Testis (tissue), 3 donors: ENCODE results near the gene BCCIP. TPM values are rescaled to one million over a fixed set of nuclear protein-coding genes. Genes with fewer than 3 reads are reported as not detected.

ENCODE experiments used
- DNase-seq: peaks from one replicate; pipeline ENCODE4 v3.0.0-alpha.2; 2019
- H3K27ac ChIP-seq, 2 donors: fragments of 200-600 bp; sonication (generic); one replicate each; pipeline ENCODE4 v1.5.1; 2019
- H3K27me3 ChIP-seq: fragments of 200-600 bp; sonication (generic); one replicate; pipeline ENCODE4 v1.5.1; 2019
- H3K36me3 ChIP-seq: fragments of 200-600 bp; sonication (generic); one replicate; pipeline ENCODE4 v1.5.1; 2017; ENCODE audit warnings: low read depth; ENCODE audit errors: missing control alignments
- H3K4me1 ChIP-seq: fragments of 200-600 bp; sonication (generic); one replicate; pipeline ENCODE4 v1.5.1; 2019
- H3K4me3 ChIP-seq, 2 donors: fragments of 200-600 bp; sonication (generic); one replicate each; pipeline ENCODE4 v1.5.1; 2017 to 2019
- H3K9me3 ChIP-seq: fragments of 200-600 bp; sonication (generic); one replicate; pipeline ENCODE4 v1.5.1; 2017
- CTCF ChIP-seq, 3 experiments: fragments of 450-650 bp in 2 of 3; fragments of 200-600 bp in 1 of 3; sonication (generic) in 1 of 3; IDR thresholded peaks; one replicate each; pipeline ENCODE4 v1.5.1; 2016 to 2019; ENCODE audit warnings: antibody characterized with exemption in 3 of 3, mild to moderate bottlenecking in 2 of 3, moderate library complexity in 1 of 3
- POLR2A ChIP-seq: fragments of 450-650 bp; IDR thresholded peaks from one replicate; pipeline ENCODE4 v1.6.1; 2017; ENCODE audit warnings: antibody characterized with exemption, mild to moderate bottlenecking, moderate library complexity
- WGBS, 2 donors: methylation state at CpG; one replicate each; pipeline ENCODE4 v1.1.5; 2018; 5-methylcytosine and 5-hydroxymethylcytosine counted together
- intact Hi-C: fragments of 100-400 bp; cut with DNase I; formaldehyde crosslinking; loops from one replicate; pipeline ENCODE4 v1.15.1; 2023; ENCODE audit warnings: low total_unique reads
- polyA plus RNA-seq: library from polyadenylated mRNA; stranded (reverse); fragments of 350-450 nt; fragmentation: Illumina TruSeq; extraction: RNeasy Lipid Tissue Mini Kit (QIAGEN cat#74804); gene quantifications from one replicate; pipeline ENCODE4 v1.2.3, GENCODE V29; 2014; ENCODE audit warnings: low read depth, low replicate concordance; ENCODE audit not compliant: insufficient read depth
- total RNA-seq, 2 donors: library from RNA; depleted of rRNA; stranded (reverse); fragments of >200 nt; gene quantifications; one replicate each; pipeline ENCODE4 v1.2.3, GENCODE V29; 2016

The BCCIP gene
- total and polyA plus RNA-seq, 3 donors from 2014 or later = 59.8 to 81.9 (median 63.9) TPM

GRCh38 chr10:125848371-125848770 is 25.0 kb downstream of the BCCIP start:
- Histone ChIP-seq H3K27ac (no peak overlapping the region), H3K27me3 (no peaks in the 10 kb centered on the region), H3K4me1 (peaks cover 36% of the 10 kb centered on the region), H3K4me3 (no peak overlapping the region), H3K36me3 (no peaks in the 10 kb centered on the region), H3K9me3 (no peaks in the 10 kb centered on the region)
- TF ChIP-seq POLR2A = no peak
- TF ChIP-seq CTCF (IDR thresholded peaks at IDR 0.05) = no peak
- no peak for DNase-seq
- intact Hi-C loops = no loop called here
- WGBS, 2 donors = 71 to 83% methylated on average over 2 of the region's 2 CpGs

GRCh38 chr10:125848857-125849256 is 25.5 kb downstream of the BCCIP start:
- no peaks in the 10 kb centered on the region for H3K9me3 ChIP-seq
- H3K4me1 ChIP-seq = peaks cover 32% of the 10 kb centered on the region
- H3K27me3 ChIP-seq = no peaks in the 10 kb centered on the region
- TF ChIP-seq CTCF (IDR thresholded peaks at IDR 0.05) = no peak
- TF ChIP-seq POLR2A = no peak
- no peak for DNase-seq
- 78 to 83% methylated on average over 2 of the region's 2 CpGs for WGBS, 2 donors
- no peak overlapping the region for H3K4me3 ChIP-seq
- no peak overlapping the region for H3K27ac ChIP-seq
- no peaks in the 10 kb centered on the region for H3K36me3 ChIP-seq
- intact Hi-C loops = no loop called here

- Histone ChIP-seq H3K4me1 (peaks cover 26% of the 10 kb centered on the region), H3K36me3 (no peaks in the 10 kb centered on the region), H3K27ac (no peak overlapping the region), H3K9me3 (no peaks in the 10 kb centered on the region), H3K27me3 (no peaks in the 10 kb centered on the region), H3K4me3 (no peak overlapping the region)
- intact Hi-C loops = no loop called here
- 62 to 65% methylated on average over 6 to 7 of the region's 7 CpGs for WGBS, 2 donors
- TF ChIP-seq POLR2A (no peak), CTCF (IDR thresholded peaks at IDR 0.05) (peak in 1 of 3 experiments; percentile 19)
- peak; percentile 33 for DNase-seq
Measured at GRCh38 chr10:125849448-125849847, 26.1 kb downstream of the BCCIP start.

DNA sequence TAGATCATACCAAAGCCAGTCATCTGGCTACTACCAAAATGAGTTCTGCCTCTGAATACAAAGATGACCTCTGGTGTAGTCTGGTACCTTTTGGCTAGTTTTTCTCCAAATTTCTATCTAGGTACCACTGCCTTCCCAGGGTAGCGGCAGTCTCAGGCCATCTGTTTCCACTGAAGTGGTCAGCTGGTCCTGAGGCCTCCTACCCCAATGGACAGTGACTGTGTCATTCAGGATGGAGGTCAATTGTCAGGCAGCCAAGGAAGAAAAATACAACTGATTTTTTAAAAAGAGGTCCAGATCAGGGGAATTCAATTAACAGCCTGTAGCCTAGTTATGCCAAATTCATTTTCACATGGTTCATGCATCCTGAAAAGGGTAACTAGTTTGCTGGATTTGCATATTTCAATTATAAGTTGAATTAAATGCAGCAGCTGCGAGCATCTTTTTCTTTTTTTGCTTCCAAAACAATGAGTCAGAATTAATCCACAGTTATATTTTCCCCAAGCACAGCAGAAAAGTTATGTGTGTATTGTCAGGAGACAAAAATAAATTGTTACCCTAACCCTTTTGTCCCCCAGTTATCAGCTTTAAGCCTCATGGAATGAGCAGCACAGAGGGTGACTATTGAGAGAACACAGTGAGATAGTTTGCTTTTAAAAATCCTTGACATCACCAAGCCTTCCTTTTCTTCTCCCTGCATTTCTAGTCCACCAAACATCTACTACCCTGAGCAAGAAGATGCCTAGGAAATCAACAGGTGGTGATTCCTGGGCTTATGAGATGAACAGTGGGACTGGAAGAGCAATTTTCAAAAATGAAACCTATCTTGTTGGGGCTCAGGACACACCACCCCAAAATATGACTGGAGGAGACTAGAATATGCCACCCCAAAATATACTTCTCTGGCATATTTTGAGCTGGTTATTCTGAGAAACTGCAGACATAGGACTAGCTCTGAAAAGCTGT is 27.7 kb downstream of the BCCIP start:
- no peak for DNase-seq
- Histone ChIP-seq H3K4me1 (peaks cover 11% of the 10 kb centered on the region), H3K27ac (no peak overlapping the region), H3K36me3 (no peaks in the 10 kb centered on the region), H3K4me3 (no peak overlapping the region), H3K9me3 (no peaks in the 10 kb centered on the region), H3K27me3 (no peaks in the 10 kb centered on the region)
- TF ChIP-seq CTCF (IDR thresholded peaks at IDR 0.05) (no peak), POLR2A (no peak)
- WGBS, 2 donors = 68 to 72% methylated on average over 2 of the region's 2 CpGs
- intact Hi-C loops = no loop called here

GRCh38 chr10:125852487-125852886 is 29.1 kb downstream of the BCCIP start:
- H3K27me3 ChIP-seq = no peaks in the 10 kb centered on the region
- H3K4me1 ChIP-seq = peaks cover 11% of the 10 kb centered on the region
- H3K9me3 ChIP-seq = no peaks in the 10 kb centered on the region
- no peak for DNase-seq
- no peaks in the 10 kb centered on the region for H3K36me3 ChIP-seq
- WGBS, 2 donors = 86 to 95% methylated on average over 7 of the region's 7 CpGs
- H3K4me3 ChIP-seq = no peak overlapping the region
- no peak for TF ChIP-seq CTCF (IDR thresholded peaks at IDR 0.05)
- TF ChIP-seq POLR2A = no peak
- intact Hi-C loops = no loop called here
- H3K27ac ChIP-seq = no peak overlapping the region
